Measurements from ENCODE around the gene ABLIM1. TPM values are rescaled to one million over a fixed set of nuclear protein-coding genes. Genes with fewer than 3 reads are reported as not detected.

ABLIM1 gene
- total and polyA plus RNA-seq, 4 experiments from 2014 or later: 129 to 202 (median 188) TPM

- Mint-ChIP-seq H3K27me3 (peaks cover 17 to 22% of the 10 kb centered on the region in 2 donors), H3K4me1 (peaks cover 0 to 2% (median 0%) of the 10 kb centered on the region in 4 donors), H3K9me3 (no peaks in the 10 kb centered on the region), H3K4me3 (no peak overlapping the region), H3K36me3 (no peaks in the 10 kb centered on the region), H3K27ac (no peak overlapping the region)
- Histone ChIP-seq H3K4me3 (ENCODE audit: low read length in 2 of 2) (no peak overlapping the region), H3K4me1 (ENCODE audit: insufficient read depth, low read length) (no peaks in the 10 kb centered on the region), H3K27ac (ENCODE audit: low read depth, low read length) (no peak overlapping the region), H3K36me3 (ENCODE audit: insufficient read depth, low read length) (no peaks in the 10 kb centered on the region), H3K27me3 (ENCODE audit: insufficient read depth, low read length) (no peaks in the 10 kb centered on the region), H3K9me3 (ENCODE audit: control insufficient read depth in 1 of 2, low read length in 2 of 2) (no peaks in the 10 kb centered on the region)
- POLR2A ChIA-PET (ENCODE audit: partially characterized antibody): no interaction called here
- intact Hi-C loops (cut with micrococcal nuclease): no loop called here
- no peak for DNase-seq
- CTCF ChIA-PET (ENCODE audit: partially characterized antibody): no interaction called here
Measured at GRCh38 chr10:114388275-114388674, 269.8 kb downstream of the ABLIM1 start.

- Mint-ChIP-seq H3K27me3 (peaks cover 14 to 21% of the 10 kb centered on the region in 2 donors), H3K27ac (no peak overlapping the region), H3K4me3 (no peak overlapping the region), H3K36me3 (no peaks in the 10 kb centered on the region), H3K4me1 (peaks cover 0 to 2% (median 0%) of the 10 kb centered on the region in 4 donors), H3K9me3 (no peaks in the 10 kb centered on the region)
- Histone ChIP-seq H3K9me3 (ENCODE audit: control insufficient read depth in 1 of 2, low read length in 2 of 2) (no peaks in the 10 kb centered on the region), H3K36me3 (ENCODE audit: insufficient read depth, low read length) (no peaks in the 10 kb centered on the region), H3K4me3 (ENCODE audit: low read length in 2 of 2) (no peak overlapping the region), H3K27ac (ENCODE audit: low read depth, low read length) (no peak overlapping the region), H3K27me3 (ENCODE audit: insufficient read depth, low read length) (no peaks in the 10 kb centered on the region), H3K4me1 (ENCODE audit: insufficient read depth, low read length) (no peaks in the 10 kb centered on the region)
- CTCF ChIA-PET (ENCODE audit: partially characterized antibody): interaction anchor here (1.6 kb wide), 1 partner anchor 84 kb away, joined by 4 read pairs; no protein-coding TSS in a partner anchor
- POLR2A ChIA-PET (ENCODE audit: partially characterized antibody): no interaction called here
- no peak for DNase-seq
- intact Hi-C loops (cut with micrococcal nuclease): no loop called here
Measured at GRCh38 chr10:114387784-114388183, 270.3 kb downstream of the ABLIM1 start.

GRCh38 chr10:114386452-114386851 is 271.6 kb downstream of the ABLIM1 start:
- ChIA-PET CTCF (ENCODE audit: partially characterized antibody) (interaction anchor here (1.6 kb wide), 1 partner anchor 83 kb away, joined by 4 read pairs; no protein-coding TSS in a partner anchor), POLR2A (ENCODE audit: partially characterized antibody) (no interaction called here)
- Histone ChIP-seq H3K27me3 (ENCODE audit: insufficient read depth, low read length) (no peaks in the 10 kb centered on the region), H3K9me3 (ENCODE audit: control insufficient read depth in 1 of 2, low read length in 2 of 2) (no peaks in the 10 kb centered on the region), H3K4me1 (ENCODE audit: insufficient read depth, low read length) (no peaks in the 10 kb centered on the region), H3K4me3 (ENCODE audit: low read length in 2 of 2) (no peak overlapping the region), H3K27ac (ENCODE audit: low read depth, low read length) (no peak overlapping the region), H3K36me3 (ENCODE audit: insufficient read depth, low read length) (no peaks in the 10 kb centered on the region)
- H3K36me3 Mint-ChIP-seq: no peaks in the 10 kb centered on the region
- no peak for DNase-seq
- intact Hi-C loops (cut with micrococcal nuclease): no loop called here
- H3K27ac Mint-ChIP-seq: no peak overlapping the region
- no peak overlapping the region for H3K4me3 Mint-ChIP-seq
- peaks cover 0 to 2% (median 0%) of the 10 kb centered on the region in 4 donors for H3K4me1 Mint-ChIP-seq
- no peaks in the 10 kb centered on the region for H3K9me3 Mint-ChIP-seq
- peaks cover 11 to 25% of the 10 kb centered on the region in 2 donors for H3K27me3 Mint-ChIP-seq

- Histone ChIP-seq H3K4me1 (ENCODE audit: insufficient read depth, low read length) (no peaks in the 10 kb centered on the region), H3K9me3 (ENCODE audit: control insufficient read depth in 1 of 2, low read length in 2 of 2) (no peaks in the 10 kb centered on the region), H3K4me3 (ENCODE audit: low read length in 2 of 2) (no peak overlapping the region), H3K36me3 (ENCODE audit: insufficient read depth, low read length) (no peaks in the 10 kb centered on the region), H3K27me3 (ENCODE audit: insufficient read depth, low read length) (no peaks in the 10 kb centered on the region), H3K27ac (ENCODE audit: low read depth, low read length) (no peak overlapping the region)
- no peak overlapping the region for H3K4me3 Mint-ChIP-seq
- no peak overlapping the region for H3K27ac Mint-ChIP-seq
- H3K9me3 Mint-ChIP-seq: no peaks in the 10 kb centered on the region
- H3K4me1 Mint-ChIP-seq: peaks cover 0 to 2% (median 0%) of the 10 kb centered on the region in 4 donors
- intact Hi-C loops (cut with micrococcal nuclease): no loop called here
- ChIA-PET POLR2A (ENCODE audit: partially characterized antibody) (no interaction called here), CTCF (ENCODE audit: partially characterized antibody) (no interaction called here)
- no peaks in the 10 kb centered on the region for H3K36me3 Mint-ChIP-seq
- H3K27me3 Mint-ChIP-seq: peaks cover 10 to 25% of the 10 kb centered on the region in 2 donors
- no peak for DNase-seq
Measured at GRCh38 chr10:114385557-114385956, 272.5 kb downstream of the ABLIM1 start.

GRCh38 chr10:114384601-114385000 is 273.5 kb downstream of the ABLIM1 start:
- H3K36me3 Mint-ChIP-seq: no peaks in the 10 kb centered on the region
- no peaks in the 10 kb centered on the region for H3K4me1 ChIP-seq (ENCODE audit: insufficient read depth, low read length)
- peaks cover 0 to 2% (median 0%) of the 10 kb centered on the region in 4 donors for H3K4me1 Mint-ChIP-seq

GRCh38 chr10:114384181-114384580 is 273.9 kb downstream of the ABLIM1 start:
- POLR2A ChIA-PET (ENCODE audit: partially characterized antibody): no interaction called here
- Histone ChIP-seq H3K36me3 (ENCODE audit: insufficient read depth, low read length) (no peaks in the 10 kb centered on the region), H3K4me1 (ENCODE audit: insufficient read depth, low read length) (no peaks in the 10 kb centered on the region), H3K4me3 (ENCODE audit: low read length in 2 of 2) (no peak overlapping the region), H3K27ac (ENCODE audit: low read depth, low read length) (no peak overlapping the region), H3K9me3 (ENCODE audit: control insufficient read depth in 1 of 2, low read length in 2 of 2) (no peaks in the 10 kb centered on the region), H3K27me3 (ENCODE audit: insufficient read depth, low read length) (no peaks in the 10 kb centered on the region)
- intact Hi-C loops (cut with micrococcal nuclease): no loop called here
- CTCF ChIA-PET (ENCODE audit: partially characterized antibody): no interaction called here
- Mint-ChIP-seq H3K27me3 (peaks cover 11 to 29% of the 10 kb centered on the region in 2 donors), H3K27ac (no peak overlapping the region), H3K4me3 (no peak overlapping the region), H3K36me3 (no peaks in the 10 kb centered on the region), H3K9me3 (no peaks in the 10 kb centered on the region), H3K4me1 (peaks cover 0 to 2% (median 0%) of the 10 kb centered on the region in 4 donors)
- DNase-seq: no peak

More at GRCh38 chr10:114384601-114385000, 273.5 kb downstream of the ABLIM1 start:
- Mint-ChIP-seq H3K27ac (no peak overlapping the region), H3K9me3 (no peaks in the 10 kb centered on the region), H3K27me3 (peaks cover 9 to 27% of the 10 kb centered on the region in 2 donors), H3K4me3 (no peak overlapping the region)
- POLR2A ChIA-PET (ENCODE audit: partially characterized antibody): no interaction called here
- Histone ChIP-seq H3K36me3 (ENCODE audit: insufficient read depth, low read length) (no peaks in the 10 kb centered on the region), H3K27ac (ENCODE audit: low read depth, low read length) (no peak overlapping the region), H3K9me3 (ENCODE audit: control insufficient read depth in 1 of 2, low read length in 2 of 2) (no peaks in the 10 kb centered on the region), H3K27me3 (ENCODE audit: insufficient read depth, low read length) (no peaks in the 10 kb centered on the region), H3K4me3 (ENCODE audit: low read length in 2 of 2) (no peak overlapping the region)
- no peak for DNase-seq
- intact Hi-C loops (cut with micrococcal nuclease): no loop called here
- CTCF ChIA-PET (ENCODE audit: partially characterized antibody): no interaction called here

Other genes starting within 250 kb of the ABLIM1 start
- 10 to 100 TPM; 25.1 to 32.1 TPM for gene FHIP2A, start 163.5 kb upstream of the ABLIM1 start, total RNA-seq
- gene FHIP2A, start 163.5 kb upstream of the ABLIM1 start, polyA plus RNA-seq: 10 to 100 TPM in 1 of 2 donors, 1 to 10 TPM in 1; 8.8 to 14.0 TPM

Data from CD4-positive, alpha-beta memory T cell (primary cell).